ENCODE data around the gene MICOS13. TPM values are rescaled to one million over a fixed set of nuclear protein-coding genes. Genes with fewer than 3 reads are reported as not detected.

The MICOS13 gene
- total RNA-seq, 1 donor from 2014 or later: 23.6 TPM

DNA sequence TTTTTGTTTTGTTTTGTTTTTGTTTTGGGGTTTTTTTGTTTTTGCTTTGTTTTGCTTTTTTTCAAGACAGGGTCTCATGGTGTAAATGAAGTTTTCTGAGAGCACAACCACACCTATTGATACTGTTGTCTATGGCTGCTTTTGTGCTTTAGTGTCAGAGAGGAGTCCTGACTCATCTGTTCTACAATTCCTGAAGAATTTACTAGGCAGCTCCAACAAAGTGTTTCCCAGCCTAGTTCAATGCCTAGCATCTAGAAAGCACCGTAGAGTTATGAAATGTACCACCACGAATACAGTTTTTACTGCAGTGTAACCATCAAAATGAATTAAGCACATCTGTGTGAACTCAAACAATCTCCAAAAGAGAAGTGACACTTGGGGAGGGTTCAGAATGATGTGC is 36.3 kb downstream of the MICOS13 start:
- H3K36me3 Mint-ChIP-seq (ENCODE audit: low read depth, unreplicated experiment): peaks cover 54% of the 10 kb centered on the region
- H3K27ac Mint-ChIP-seq (ENCODE audit: unreplicated experiment): no peak overlapping the region
- peaks cover 2% of the 10 kb centered on the region for H3K27me3 Mint-ChIP-seq (ENCODE audit: unreplicated experiment)
- H3K4me1 Mint-ChIP-seq (ENCODE audit: unreplicated experiment): no peaks in the 10 kb centered on the region
- H3K9me3 Mint-ChIP-seq (ENCODE audit: unreplicated experiment): no peaks in the 10 kb centered on the region
- H3K4me3 Mint-ChIP-seq (ENCODE audit: unreplicated experiment): no peak overlapping the region
- DNase-seq (ENCODE audit: low spot score): no peak
- TF ChIP-seq, protein P1, sequence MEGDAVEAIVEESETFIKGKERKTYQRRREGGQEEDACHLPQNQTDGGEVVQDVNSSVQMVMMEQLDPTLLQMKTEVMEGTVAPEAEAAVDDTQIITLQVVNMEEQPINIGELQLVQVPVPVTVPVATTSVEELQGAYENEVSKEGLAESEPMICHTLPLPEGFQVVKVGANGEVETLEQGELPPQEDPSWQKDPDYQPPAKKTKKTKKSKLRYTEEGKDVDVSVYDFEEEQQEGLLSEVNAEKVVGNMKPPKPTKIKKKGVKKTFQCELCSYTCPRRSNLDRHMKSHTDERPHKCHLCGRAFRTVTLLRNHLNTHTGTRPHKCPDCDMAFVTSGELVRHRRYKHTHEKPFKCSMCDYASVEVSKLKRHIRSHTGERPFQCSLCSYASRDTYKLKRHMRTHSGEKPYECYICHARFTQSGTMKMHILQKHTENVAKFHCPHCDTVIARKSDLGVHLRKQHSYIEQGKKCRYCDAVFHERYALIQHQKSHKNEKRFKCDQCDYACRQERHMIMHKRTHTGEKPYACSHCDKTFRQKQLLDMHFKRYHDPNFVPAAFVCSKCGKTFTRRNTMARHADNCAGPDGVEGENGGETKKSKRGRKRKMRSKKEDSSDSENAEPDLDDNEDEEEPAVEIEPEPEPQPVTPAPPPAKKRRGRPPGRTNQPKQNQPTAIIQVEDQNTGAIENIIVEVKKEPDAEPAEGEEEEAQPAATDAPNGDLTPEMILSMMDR (IDR thresholded peaks at IDR 0.05; ENCODE audit: unreplicated experiment): no peak

DNA sequence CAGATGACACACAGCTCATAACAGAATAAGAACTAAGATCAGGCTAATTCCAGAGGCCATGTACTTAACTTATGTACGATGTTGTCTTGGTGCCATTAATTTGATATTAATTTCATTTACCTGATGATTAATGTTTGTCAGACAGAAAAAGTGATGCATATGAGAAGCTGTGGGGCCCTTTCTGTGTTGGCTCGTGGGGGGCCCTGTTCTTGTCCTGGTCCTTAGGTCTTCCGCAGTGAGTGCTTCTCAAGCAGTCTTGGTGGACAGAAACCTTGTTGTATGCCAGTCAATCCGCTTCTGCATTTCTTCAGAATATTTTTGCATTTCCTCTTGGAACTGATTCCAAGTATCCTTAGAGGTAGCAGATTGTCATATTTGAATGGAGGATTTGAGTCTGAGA is 37.3 kb downstream of the MICOS13 start:
- no peaks in the 10 kb centered on the region for H3K4me1 Mint-ChIP-seq (ENCODE audit: unreplicated experiment)
- TF ChIP-seq, protein P1 (IDR thresholded peaks at IDR 0.05; ENCODE audit: unreplicated experiment): no peak
- DNase-seq (ENCODE audit: low spot score): no peak
- H3K4me3 Mint-ChIP-seq (ENCODE audit: unreplicated experiment): no peak overlapping the region
- H3K9me3 Mint-ChIP-seq (ENCODE audit: unreplicated experiment): no peaks in the 10 kb centered on the region
- peaks cover 49% of the 10 kb centered on the region for H3K36me3 Mint-ChIP-seq (ENCODE audit: low read depth, unreplicated experiment)
- H3K27ac Mint-ChIP-seq (ENCODE audit: unreplicated experiment): no peak overlapping the region
- H3K27me3 Mint-ChIP-seq (ENCODE audit: unreplicated experiment): peaks cover 2% of the 10 kb centered on the region

DNA sequence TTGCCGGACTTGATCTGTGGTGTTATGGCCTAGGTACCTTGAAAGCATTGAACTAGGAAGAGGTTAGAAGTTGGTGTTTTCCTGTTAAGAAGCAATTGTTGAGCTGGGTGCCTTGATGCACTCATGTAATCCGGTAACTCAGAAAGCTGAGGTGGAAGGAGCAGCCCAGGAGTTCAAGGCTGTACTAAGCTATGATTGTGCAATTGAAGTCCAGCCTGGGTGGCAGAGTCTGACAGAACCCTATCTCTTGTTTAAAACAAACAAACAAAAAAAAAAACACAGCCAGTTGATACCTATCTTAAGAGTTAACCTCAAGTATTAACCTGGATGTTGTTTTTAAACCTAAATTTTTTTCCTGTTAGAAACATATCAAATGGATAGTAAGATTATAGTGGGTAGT is 38.1 kb downstream of the MICOS13 start:
- Mint-ChIP-seq H3K27ac (ENCODE audit: unreplicated experiment) (no peak overlapping the region), H3K4me3 (ENCODE audit: unreplicated experiment) (peak overlapping the region; percentile 12), H3K9me3 (ENCODE audit: unreplicated experiment) (no peaks in the 10 kb centered on the region), H3K36me3 (ENCODE audit: low read depth, unreplicated experiment) (peaks cover 41% of the 10 kb centered on the region), H3K4me1 (ENCODE audit: unreplicated experiment) (no peaks in the 10 kb centered on the region), H3K27me3 (ENCODE audit: unreplicated experiment) (peaks cover 1% of the 10 kb centered on the region)
- TF ChIP-seq, protein P1 (IDR thresholded peaks at IDR 0.05; ENCODE audit: unreplicated experiment): no peak
- DNase-seq (ENCODE audit: low spot score): no peak

DNA sequence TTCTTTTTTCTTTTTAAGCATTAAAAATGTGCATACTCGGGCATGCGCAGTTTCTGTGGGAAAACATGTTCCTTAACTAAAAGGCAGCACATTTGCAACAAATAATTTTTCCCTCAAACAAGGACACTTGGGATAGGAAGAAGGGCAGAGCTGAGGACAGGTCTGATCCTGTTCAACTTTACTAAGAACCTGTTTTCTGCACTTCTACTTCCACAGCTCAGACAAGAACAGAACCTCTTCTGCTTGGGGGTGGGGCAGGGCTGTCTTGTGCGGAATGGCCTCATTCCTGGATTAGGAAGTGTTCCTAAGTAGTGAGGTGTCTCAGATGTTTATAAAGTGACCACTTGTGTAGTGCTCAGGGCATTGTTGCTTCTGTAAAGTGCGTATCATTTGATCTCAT is 39.1 kb downstream of the MICOS13 start:
- Mint-ChIP-seq H3K36me3 (ENCODE audit: low read depth, unreplicated experiment) (peaks cover 30% of the 10 kb centered on the region), H3K27me3 (ENCODE audit: unreplicated experiment) (no peaks in the 10 kb centered on the region), H3K4me1 (ENCODE audit: unreplicated experiment) (no peaks in the 10 kb centered on the region), H3K27ac (ENCODE audit: unreplicated experiment) (no peak overlapping the region), H3K9me3 (ENCODE audit: unreplicated experiment) (no peaks in the 10 kb centered on the region), H3K4me3 (ENCODE audit: unreplicated experiment) (no peak overlapping the region)
- DNase-seq (ENCODE audit: low spot score): no peak
- TF ChIP-seq, protein P1 (IDR thresholded peaks at IDR 0.05; ENCODE audit: unreplicated experiment): no peak

DNA sequence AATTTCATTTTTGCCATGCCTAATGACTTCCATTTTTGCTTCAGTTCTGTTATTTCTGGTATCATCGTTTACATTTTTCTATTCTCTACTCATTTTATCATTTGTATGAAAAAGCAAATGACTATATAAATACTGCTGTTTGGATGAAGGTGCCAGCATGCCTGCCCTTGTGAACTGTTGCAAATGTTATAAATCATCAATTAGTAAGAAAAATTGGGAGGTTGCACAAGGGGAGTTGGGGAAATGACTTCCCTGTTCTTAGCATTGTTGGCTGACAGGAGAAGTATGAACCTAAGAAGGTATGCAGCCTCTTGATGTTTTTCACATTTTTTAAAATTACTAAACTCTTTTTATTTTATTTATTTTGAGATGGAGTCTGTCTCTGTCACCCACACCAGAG is 42.3 kb downstream of the MICOS13 start:
- no peak for DNase-seq (ENCODE audit: low spot score)
- H3K4me3 Mint-ChIP-seq (ENCODE audit: unreplicated experiment): no peak overlapping the region
- peaks cover 9% of the 10 kb centered on the region for H3K36me3 Mint-ChIP-seq (ENCODE audit: low read depth, unreplicated experiment)
- no peaks in the 10 kb centered on the region for H3K27me3 Mint-ChIP-seq (ENCODE audit: unreplicated experiment)
- no peaks in the 10 kb centered on the region for H3K9me3 Mint-ChIP-seq (ENCODE audit: unreplicated experiment)
- H3K4me1 Mint-ChIP-seq (ENCODE audit: unreplicated experiment): peaks cover 4% of the 10 kb centered on the region
- TF ChIP-seq, protein P1 (IDR thresholded peaks at IDR 0.05; ENCODE audit: unreplicated experiment): no peak
- no peak overlapping the region for H3K27ac Mint-ChIP-seq (ENCODE audit: unreplicated experiment)
